Esophagus squamous epithelium (tissue), 5 donors: Measurements from ENCODE around the gene ITM2B. TPM values are rescaled to one million over a fixed set of nuclear protein-coding genes. Genes with fewer than 3 reads are reported as not detected.

Source experiments
- DNase-seq: peaks from one replicate; lab custom pipeline; 2025; lab: John Stamatoyannopoulos, UW
- H3K27ac ChIP-seq, 4 donors: fragments of 200-600 bp; sonication (generic); one replicate each; pipeline ENCODE4 v1.5.1; 2016 to 2019; ENCODE audit warnings: mild to moderate bottlenecking in 1 of 4
- H3K27me3 ChIP-seq, 4 donors: fragments of 200-600 bp; sonication (generic); 1 replicate in 3 of 4; 2 replicates in 1 of 4; pipeline versions ENCODE4 v1.5.1 to v1.6.0; 2017 to 2021; ENCODE audit warnings: antibody characterized with exemption in 1 of 4
- H3K36me3 ChIP-seq, 3 donors: fragments of 200-600 bp; sonication (generic); one replicate each; pipeline ENCODE4 v1.5.1; 2016 to 2019
- H3K4me1 ChIP-seq, 3 donors: fragments of 200-600 bp; sonication (generic); one replicate each; pipeline ENCODE4 v1.5.1; 2017 to 2019
- H3K4me3 ChIP-seq, 4 donors: fragments of 200-600 bp; sonication (generic); 1 replicate in 3 of 4; 2 replicates in 1 of 4; pipeline ENCODE4 v1.5.1; 2016 to 2019; ENCODE audit warnings: mild to moderate bottlenecking in 2 of 4, moderate library complexity in 1 of 4
- H3K9me3 ChIP-seq, 3 donors: fragments of 200-600 bp; sonication (generic); one replicate each; pipeline ENCODE4 v1.5.1; 2016 to 2019
- CTCF ChIP-seq, 6 experiments: fragments of 450-650 bp in 4 of 6; fragments of 200-600 bp in 2 of 6; sonication (generic) in 2 of 6; IDR thresholded peaks; one replicate each; pipeline ENCODE4 v1.5.1; 2016 to 2019; ENCODE audit warnings: antibody characterized with exemption in 6 of 6, mild to moderate bottlenecking in 4 of 6, moderate library complexity in 4 of 6
- POLR2A ChIP-seq, 4 donors: fragments of 450-650 bp; IDR thresholded peaks; one replicate each; pipeline ENCODE4 v1.6.1; 2017; ENCODE audit warnings: antibody characterized with exemption in 4 of 4, mild to moderate bottlenecking in 4 of 4, moderate library complexity in 3 of 4
- WGBS, 2 donors: methylation state at CpG; one replicate each; pipeline ENCODE4 v1.1.5; 2018; 5-methylcytosine and 5-hydroxymethylcytosine counted together
- intact Hi-C: fragments of 100-400 bp; cut with DNase I; formaldehyde crosslinking; loops from one replicate; pipeline ENCODE4 v1.15.0; 2022
- total RNA-seq, 4 donors: library from RNA; depleted of rRNA; stranded (reverse); fragments of >200 nt; gene quantifications; one replicate each; pipeline ENCODE4 v1.1.0, GENCODE V29; 2016
- donor health status: DM: yes; HTN: yes; CAD: no.

ITM2B gene
- total RNA-seq, 4 donors from 2014 or later = 418 to 554 (median 457) TPM

GRCh38 chr13:48275507-48275906, 42.5 kb downstream of the ITM2B start:
- no peaks in the 10 kb centered on the region for H3K9me3 ChIP-seq
- 59 to 64% methylated on average over 4 of the region's 4 CpGs for WGBS, 2 donors
- TF ChIP-seq CTCF (IDR thresholded peaks at IDR 0.05) = no peak
- TF ChIP-seq POLR2A (IDR thresholded peaks at IDR 0.05) = no peak
- intact Hi-C loops = no loop called here
- DNase-seq = no peak
- no peak overlapping the region for H3K27ac ChIP-seq
- peaks cover 0 to 3% (median 0%) of the 10 kb centered on the region in 3 donors for H3K36me3 ChIP-seq
- H3K27me3 ChIP-seq = no peaks in the 10 kb centered on the region
- H3K4me3 ChIP-seq = no peak overlapping the region
- H3K4me1 ChIP-seq = no peaks in the 10 kb centered on the region

- 26 to 35% methylated on average over 2 of the region's 2 CpGs for WGBS, 2 donors
- intact Hi-C loops = no loop called here
- Histone ChIP-seq H3K27ac (no peak overlapping the region), H3K9me3 (no peaks in the 10 kb centered on the region), H3K4me3 (no peak overlapping the region), H3K36me3 (no peaks in the 10 kb centered on the region), H3K4me1 (no peaks in the 10 kb centered on the region), H3K27me3 (no peaks in the 10 kb centered on the region)
- TF ChIP-seq CTCF (IDR thresholded peaks at IDR 0.05) (no peak), POLR2A (IDR thresholded peaks at IDR 0.05) (no peak)
- DNase-seq = no peak
Observed at GRCh38 chr13:48278806-48279205, 45.8 kb downstream of the ITM2B start.

- WGBS, 2 donors = 57 to 58% methylated on average over 1 of the region's 1 CpG
- H3K4me1 ChIP-seq = no peaks in the 10 kb centered on the region
- H3K27me3 ChIP-seq = no peaks in the 10 kb centered on the region
- intact Hi-C loops = no loop called here
- no peak overlapping the region for H3K27ac ChIP-seq
- TF ChIP-seq POLR2A (IDR thresholded peaks at IDR 0.05) = no peak
- no peak for TF ChIP-seq CTCF (IDR thresholded peaks at IDR 0.05)
- no peaks in the 10 kb centered on the region for H3K9me3 ChIP-seq
- no peaks in the 10 kb centered on the region for H3K36me3 ChIP-seq
- no peak for DNase-seq
- H3K4me3 ChIP-seq = no peak overlapping the region
Observed at GRCh38 chr13:48281556-48281955, 48.5 kb downstream of the ITM2B start.

- WGBS, 2 donors = 37 to 54% methylated on average over 2 of the region's 2 CpGs
- Histone ChIP-seq H3K4me3 (no peak overlapping the region), H3K9me3 (no peaks in the 10 kb centered on the region), H3K4me1 (peaks cover 0 to 4% (median 0%) of the 10 kb centered on the region in 3 donors), H3K27me3 (no peaks in the 10 kb centered on the region), H3K27ac (no peak overlapping the region), H3K36me3 (no peaks in the 10 kb centered on the region)
- TF ChIP-seq POLR2A (IDR thresholded peaks at IDR 0.05) (no peak), CTCF (IDR thresholded peaks at IDR 0.05) (no peak)
- intact Hi-C loops = no loop called here
- DNase-seq = no peak
Observed at GRCh38 chr13:48291730-48292129, 58.7 kb downstream of the ITM2B start.

- Histone ChIP-seq H3K4me1 (peaks cover 0 to 4% (median 0%) of the 10 kb centered on the region in 3 donors), H3K27ac (no peak overlapping the region), H3K27me3 (no peaks in the 10 kb centered on the region), H3K9me3 (no peaks in the 10 kb centered on the region), H3K4me3 (no peak overlapping the region), H3K36me3 (no peaks in the 10 kb centered on the region)
- TF ChIP-seq CTCF (IDR thresholded peaks at IDR 0.05) (no peak), POLR2A (IDR thresholded peaks at IDR 0.05) (no peak)
- DNase-seq = no peak
- WGBS, 2 donors = 80 to 82% methylated on average over 4 of the region's 4 CpGs
- intact Hi-C loops = no loop called here
Observed at GRCh38 chr13:48292650-48293049, 59.6 kb downstream of the ITM2B start.
